Measurements from ENCODE around the gene TFPI.
"Not testable (repeated sequence)": the region's sequence is repeated elsewhere in the genome, so short reads cannot be mapped to it uniquely, and the experiment has no call there.

Gene TFPI

DNA sequence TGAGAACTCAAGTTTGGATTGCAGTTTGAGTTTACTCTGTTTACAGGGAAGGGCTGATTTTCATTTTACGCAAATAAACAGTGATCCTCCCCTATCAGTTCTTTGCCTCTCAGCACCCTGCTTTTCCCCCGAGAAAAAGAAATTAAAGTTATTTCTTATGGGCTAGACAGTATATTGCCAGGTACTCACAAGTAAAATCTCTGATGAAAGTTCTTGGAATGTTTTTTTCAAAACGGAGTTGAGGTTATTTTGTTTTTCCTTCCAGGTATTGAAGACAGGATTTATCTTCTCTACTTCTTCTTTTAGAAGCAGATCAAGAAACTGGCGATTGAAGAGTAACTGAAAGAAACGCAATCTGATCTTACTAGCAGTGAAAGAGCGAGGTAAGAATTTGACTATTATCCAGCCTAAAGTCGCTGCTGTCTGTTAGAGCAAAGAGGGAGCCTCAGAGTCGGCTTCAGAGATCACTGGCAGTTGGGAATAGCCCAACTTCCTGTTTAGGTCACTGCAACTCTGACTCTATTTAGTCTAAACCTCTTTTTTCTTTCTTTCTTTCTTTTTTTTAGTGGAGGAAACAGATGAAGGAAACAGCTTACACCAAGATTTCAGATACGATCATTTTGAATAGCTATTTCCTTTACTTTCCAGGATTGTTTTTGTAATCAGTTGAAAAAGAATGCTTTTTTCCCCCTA is at the start of gene TFPI:
Gene TFPI, minus strand, starts transcription at position 425 of the 693 bp plus-strand sequence. CDS start 50,667 bp downstream, outside the sequence.
- DNase-seq (ENCODE audit: low read depth in 2 of 2) = no peak

GRCh38 chr2:187594801-187595200 is 40.6 kb upstream of the TFPI start:
- DNase-seq (ENCODE audit: low read depth in 2 of 2) = no peak

- DNase-seq (ENCODE audit: low read depth in 2 of 2) = no peak
These were observed 39.5 kb upstream of the TFPI start for GRCh38 chr2:187593697-187594096.

GRCh38 chr2:187593098-187593497 is 38.9 kb upstream of the TFPI start:
- no peak for DNase-seq (ENCODE audit: low read depth in 2 of 2)

DNA sequence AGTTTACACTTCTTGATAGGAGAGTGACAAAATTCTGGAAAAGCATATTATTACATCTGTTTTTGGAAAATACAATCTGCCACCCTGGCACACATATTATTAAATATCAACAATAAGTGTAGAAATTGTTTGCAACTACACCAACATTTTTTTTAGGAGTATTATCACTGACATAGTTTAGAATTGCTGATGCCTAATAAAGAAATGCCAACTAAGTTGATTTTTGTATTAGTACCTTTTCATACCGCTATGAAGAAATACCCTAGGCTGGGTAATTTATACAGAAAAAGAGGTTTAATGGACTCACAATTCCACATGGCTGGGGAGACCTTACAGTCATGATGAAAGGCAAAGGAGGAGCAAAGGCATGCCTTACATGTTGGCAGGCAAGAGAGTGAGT is 35.9 kb upstream of the TFPI start:
- no peak for DNase-seq (ENCODE audit: low read depth in 2 of 2)

GRCh38 chr2:187586011-187586641 is 31.9 kb upstream of the TFPI start:
- no peak for DNase-seq (ENCODE audit: low read depth in 2 of 2)

- peak in 1 of 2 donors; percentile 6 for DNase-seq (ENCODE audit: low read depth in 2 of 2)
These were observed 27.1 kb upstream of the TFPI start for GRCh38 chr2:187581125-187581896.

GRCh38 chr2:187580462-187581124 is 26.4 kb upstream of the TFPI start:
- DNase-seq (ENCODE audit: low read depth in 2 of 2) = no peak

- DNase-seq (ENCODE audit: low read depth in 2 of 2) = no peak
These were observed 23.1 kb upstream of the TFPI start for GRCh38 chr2:187577310-187577709.

- no peak for DNase-seq (ENCODE audit: low read depth in 2 of 2)
These were observed 22.7 kb upstream of the TFPI start for GRCh38 chr2:187576906-187577305.

- no peak for DNase-seq (ENCODE audit: low read depth in 2 of 2)
These were observed 21.5 kb upstream of the TFPI start for GRCh38 chr2:187575751-187576067.

DNA sequence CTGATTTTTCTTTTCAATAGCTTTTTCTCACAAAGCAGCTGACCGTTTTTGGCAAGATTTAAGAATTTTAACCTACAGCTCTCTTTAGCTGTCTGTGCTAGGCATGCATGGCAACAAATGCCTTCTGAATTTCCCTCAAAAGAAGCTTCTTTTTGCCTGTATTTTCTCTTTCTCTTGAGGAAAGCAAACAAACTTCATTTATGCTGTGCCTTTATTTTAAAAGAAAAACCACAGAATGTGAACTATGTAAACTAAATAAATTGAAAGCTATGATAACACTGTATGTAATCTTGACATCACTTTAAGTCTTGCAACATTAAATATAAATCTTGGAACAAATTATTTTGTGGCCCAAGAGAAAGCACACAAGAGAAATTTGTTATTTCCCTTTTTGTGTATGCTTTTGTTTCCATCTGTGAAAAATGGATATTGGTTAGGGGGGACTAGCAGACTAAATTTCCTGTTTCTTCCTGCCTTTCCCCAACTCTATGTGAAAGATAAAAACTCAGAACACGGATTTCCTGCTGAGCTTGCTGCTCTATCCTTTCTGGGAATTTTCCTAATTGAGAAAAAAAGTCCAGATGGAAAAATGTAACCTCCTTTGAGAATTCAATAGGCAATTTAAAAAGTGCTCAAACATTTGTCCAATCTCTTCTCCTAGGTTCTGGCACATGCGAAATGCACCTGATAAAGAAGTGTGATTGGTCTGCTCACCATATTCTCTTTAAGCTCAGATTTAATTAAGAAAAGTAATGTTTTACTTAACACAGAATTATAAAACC is 20.9 kb upstream of the TFPI start:
- DNase-seq (ENCODE audit: low read depth in 2 of 2) = no peak

- no peak for DNase-seq (ENCODE audit: low read depth in 2 of 2)
These were observed 19.5 kb upstream of the TFPI start for GRCh38 chr2:187573722-187574121.

GRCh38 chr2:187571996-187572395 is 17.8 kb upstream of the TFPI start:
- not testable (repeated sequence) for DNase-seq (ENCODE audit: low read depth in 2 of 2)

DNA sequence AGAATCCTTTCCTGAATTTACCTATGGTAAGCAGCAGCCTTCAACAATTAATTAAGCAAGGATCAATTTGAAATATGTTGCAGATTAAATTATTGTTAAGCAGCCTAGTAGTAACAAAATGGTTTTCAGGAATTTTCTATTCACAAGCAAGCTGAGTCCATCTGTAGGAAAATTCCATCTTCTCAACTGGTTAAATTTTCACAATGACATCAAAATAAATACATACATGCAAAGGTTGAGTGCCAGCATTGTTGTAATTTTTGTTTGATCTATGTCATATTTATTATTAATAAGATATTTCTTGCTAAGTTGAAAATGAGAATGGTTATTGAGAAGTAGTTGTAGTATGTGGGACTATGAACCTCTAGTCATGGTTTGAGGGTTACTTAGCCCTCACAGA is 15.3 kb upstream of the TFPI start:
- DNase-seq (ENCODE audit: low read depth in 2 of 2) = no peak

DNA sequence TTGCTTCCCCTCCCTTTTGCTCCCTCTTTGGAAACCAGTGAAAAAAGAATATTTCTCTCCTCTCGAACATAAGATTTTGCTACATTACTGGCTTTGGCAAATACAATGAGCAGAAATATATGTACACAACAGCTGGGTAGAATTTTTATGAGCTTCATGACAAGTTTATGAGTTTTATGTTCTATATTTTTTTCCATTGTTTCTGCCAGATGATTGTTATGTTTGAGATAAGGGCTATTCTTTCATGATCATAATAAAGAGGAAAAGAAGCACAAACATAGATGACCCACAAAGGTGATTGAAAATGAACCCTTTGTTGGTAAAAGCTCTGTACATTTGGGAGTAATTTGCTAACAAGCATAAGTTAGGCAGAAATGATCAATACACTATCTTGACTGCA is 14.8 kb upstream of the TFPI start:
- no peak for DNase-seq (ENCODE audit: low read depth in 2 of 2)

DNA sequence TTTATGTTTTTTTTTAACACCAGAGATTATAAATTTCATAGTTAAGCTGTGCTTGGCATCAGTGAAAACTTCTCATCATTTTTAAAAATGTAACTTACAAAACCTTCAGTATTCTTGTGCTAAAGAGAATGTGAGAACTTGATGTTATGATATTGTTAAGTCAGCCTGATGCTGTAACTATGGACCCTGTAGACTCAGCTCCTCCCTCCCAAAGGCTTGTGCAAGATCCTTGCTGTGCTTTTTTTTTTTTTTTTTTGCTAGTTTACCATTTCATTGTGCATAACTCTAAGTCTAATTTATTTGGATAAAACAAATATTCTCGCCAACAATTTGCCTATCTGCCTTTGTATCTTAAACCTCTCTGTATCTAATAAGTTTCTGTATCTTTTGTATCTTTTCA is 12.9 kb upstream of the TFPI start:
- no peak for DNase-seq (ENCODE audit: low read depth in 2 of 2)

- no peak for DNase-seq (ENCODE audit: low read depth in 2 of 2)
These were observed 12.5 kb upstream of the TFPI start for GRCh38 chr2:187566712-187567111.

DNA sequence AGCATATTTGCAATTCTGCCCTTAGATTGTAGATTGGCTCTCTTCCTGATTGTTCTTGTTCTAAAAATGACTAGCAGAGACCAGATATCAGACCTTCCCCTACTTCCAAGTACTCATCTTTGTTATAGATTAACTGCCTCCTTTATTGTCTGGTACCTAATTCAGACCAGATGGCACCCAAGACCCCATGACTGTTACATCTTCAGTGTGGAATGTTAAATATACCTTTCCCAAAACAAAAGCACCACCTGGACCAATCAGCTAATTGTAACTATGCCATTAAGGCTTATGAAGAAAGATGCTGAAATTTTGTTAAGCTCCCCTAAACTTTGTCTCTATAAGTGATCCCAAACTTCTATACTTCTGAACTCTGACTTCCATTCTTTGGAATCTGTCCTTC is 12.0 kb upstream of the TFPI start:
- DNase-seq (ENCODE audit: low read depth in 2 of 2) = no peak

GRCh38 chr2:187565618-187566017 is 11.4 kb upstream of the TFPI start:
- not testable (repeated sequence) for DNase-seq (ENCODE audit: low read depth in 2 of 2)

DNA sequence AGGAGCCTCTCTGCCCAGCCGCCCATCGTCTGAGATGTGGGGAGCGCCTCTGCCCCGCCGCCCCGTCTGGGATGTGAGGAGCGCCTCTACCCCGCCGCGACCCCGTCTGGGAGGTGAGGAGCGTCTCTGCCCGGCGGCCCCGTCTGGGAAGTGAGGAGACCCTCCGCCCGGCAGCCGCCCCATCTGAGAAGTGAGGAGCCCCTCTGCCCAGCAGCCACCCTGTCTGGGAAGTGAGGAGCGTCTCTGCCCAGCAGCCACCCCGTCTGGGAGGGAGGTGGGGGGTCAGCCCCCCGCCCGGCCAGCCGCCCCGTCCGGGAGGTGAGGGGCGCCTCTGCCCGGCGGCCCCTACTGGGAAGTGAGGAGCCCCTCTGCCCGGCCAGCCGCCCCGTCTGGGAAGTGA is 2.3 kb upstream of the TFPI start:
- DNase-seq (ENCODE audit: low read depth in 2 of 2) = not testable (repeated sequence)

DNA sequence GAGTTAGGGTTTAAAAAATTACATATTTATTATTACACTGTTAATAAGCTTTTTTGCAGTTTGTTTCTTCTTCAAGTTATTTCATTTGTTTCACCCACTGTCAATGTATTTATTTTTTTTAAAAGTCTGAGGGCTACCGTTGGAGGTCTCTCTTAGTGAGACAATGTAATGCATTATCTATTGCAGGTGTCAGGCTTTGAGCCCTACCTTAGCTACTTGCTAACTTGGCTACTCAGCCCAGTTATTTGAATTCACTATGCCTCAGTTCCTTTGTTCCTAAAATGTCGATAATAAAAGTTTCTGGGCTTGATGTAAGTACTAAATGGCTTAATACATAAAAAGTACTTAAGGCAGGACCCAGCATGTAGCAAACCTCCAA is 458 bp upstream of the TFPI start:
- no peak for DNase-seq (ENCODE audit: low read depth in 2 of 2)

Data from stimulated activated CD4-positive, alpha-beta T cell treated with anti-CD3 and anti-CD28 coated beads, Interleukin-1b, Interleukin-23, amount 100 ng/mL, for 4 hours (primary cell).